ENCODE results near the gene STAT3. TPM values are rescaled to one million over a fixed set of nuclear protein-coding genes. Genes with fewer than 3 reads are reported as not detected.
"Not testable (repeated sequence)": the region's sequence is repeated elsewhere in the genome, so short reads cannot be mapped to it uniquely, and the experiment has no call there.

STAT3 gene
- total RNA-seq, 4 donors from 2014 or later = 146 to 253 (median 205) TPM

GRCh38 chr17:42422412-42422957 is 34.2 kb upstream of the STAT3 start:
- Histone ChIP-seq H3K27me3 (no peaks in the 10 kb centered on the region), H3K27ac (peak overlapping the region; percentile 87 to 99 (median 98)), H3K9me3 (no peaks in the 10 kb centered on the region), H3K4me3 (peak overlapping the region; percentile 59 to 88), H3K4me1 (peaks cover 0 to 62% (median 25%) of the 10 kb centered on the region in 3 donors), H3K36me3 (no peaks in the 10 kb centered on the region)
- WGBS, 2 donors (ENCODE audit: low coverage in 1 of 2) = no CpG with 5 or more reads among the region's 44 CpGs
- peak; percentile 8 for ATAC-seq
- TF ChIP-seq POLR2AphosphoS5 (IDR thresholded peaks at IDR 0.05) = no peak
- TF ChIP-seq POLR2A (IDR thresholded peaks at IDR 0.05) = no peak
- TF ChIP-seq EP300 (IDR thresholded peaks at IDR 0.05) = no peak
- TF ChIP-seq CTCF (IDR thresholded peaks at IDR 0.05) = no peak

GRCh38 chr17:42421507-42422338 is 33.5 kb upstream of the STAT3 start:
- H3K4me3 ChIP-seq = peak overlapping the region; percentile 59 to 88
- H3K36me3 ChIP-seq = no peaks in the 10 kb centered on the region
- TF ChIP-seq EP300 (IDR thresholded peaks at IDR 0.05) = no peak
- TF ChIP-seq POLR2AphosphoS5 (IDR thresholded peaks at IDR 0.05) = peak; percentile 18
- TF ChIP-seq CTCF (IDR thresholded peaks at IDR 0.05) = no peak
- peak; percentile 27 to 40 for TF ChIP-seq POLR2A (IDR thresholded peaks at IDR 0.05)
- ATAC-seq = peak; percentile 30
- H3K27ac ChIP-seq = peak overlapping the region; percentile 87 to 99 (median 98)
- 3% methylated on average over 8 of the region's 59 CpGs; no CpG with 5 or more reads in 1 of the 2 donors for WGBS, 2 donors (ENCODE audit: low coverage in 1 of 2)
- H3K27me3 ChIP-seq = no peaks in the 10 kb centered on the region
- H3K4me1 ChIP-seq = peaks cover 0 to 70% (median 32%) of the 10 kb centered on the region in 3 donors
- no peaks in the 10 kb centered on the region for H3K9me3 ChIP-seq

GRCh38 chr17:42421136-42421506 is 32.9 kb upstream of the STAT3 start:
- Histone ChIP-seq H3K36me3 (no peaks in the 10 kb centered on the region), H3K27me3 (no peaks in the 10 kb centered on the region), H3K27ac (peak overlapping the region; percentile 87 to 99 (median 98)), H3K4me1 (peaks cover 0 to 76% (median 34%) of the 10 kb centered on the region in 3 donors), H3K9me3 (no peaks in the 10 kb centered on the region), H3K4me3 (peak overlapping the region; percentile 59 to 88)
- WGBS, 2 donors (ENCODE audit: low coverage in 1 of 2) = 0% methylated on average over 1 of the region's 6 CpGs; no CpG with 5 or more reads in 1 of the 2 donors
- TF ChIP-seq CTCF (IDR thresholded peaks at IDR 0.05) = peak in 1 of 4 experiments; percentile 1
- no peak for TF ChIP-seq EP300 (IDR thresholded peaks at IDR 0.05)
- ATAC-seq = no peak

GRCh38 chr17:42417981-42418380 is 29.7 kb upstream of the STAT3 start:
- not testable (repeated sequence) for H3K36me3 ChIP-seq, H3K9me3 ChIP-seq, H3K27me3 ChIP-seq, ATAC-seq
- WGBS, 2 donors (ENCODE audit: low coverage in 1 of 2) = 0 to 58% methylated on average over 1 to 5 of the region's 5 CpGs
- Histone ChIP-seq H3K27ac (peak overlapping the region in 3 of 4 donors; percentile 97 to 99 (median 99)), H3K4me3 (peak overlapping the region in 1 of 2 donors; percentile 9), H3K4me1 (peaks cover 5 to 85% (median 47%) of the 10 kb centered on the region in 3 donors)

- no peaks in the 10 kb centered on the region for H3K9me3 ChIP-seq
- no peaks in the 10 kb centered on the region for H3K27me3 ChIP-seq
- H3K36me3 ChIP-seq = no peaks in the 10 kb centered on the region
- peaks cover 13 to 100% (median 68%) of the 10 kb centered on the region in 3 donors for H3K4me1 ChIP-seq
- no peak for ATAC-seq
- peak overlapping the region; percentile 52 to 99 (median 86) for H3K27ac ChIP-seq
- peak overlapping the region in 1 of 2 donors; percentile 19 for H3K4me3 ChIP-seq
- TF ChIP-seq POLR2AphosphoS5 (IDR thresholded peaks at IDR 0.05) (no peak), POLR2A (IDR thresholded peaks at IDR 0.05) (no peak), CTCF (IDR thresholded peaks at IDR 0.05) (no peak), EP300 (IDR thresholded peaks at IDR 0.05) (no peak)
- 11% methylated on average over 1 of the region's 7 CpGs; no CpG with 5 or more reads in 1 of the 2 donors for WGBS, 2 donors (ENCODE audit: low coverage in 1 of 2)
These were observed 26.6 kb upstream of the STAT3 start for GRCh38 chr17:42414704-42415409.
